Mesenchymal stem cell (in vitro differentiated cells and primary cell): ENCODE data around the gene SRGAP2B.
"Not testable (repeated sequence)": the region's sequence is repeated elsewhere in the genome, so short reads cannot be mapped to it uniquely, and the experiment has no call there.

Source experiments
- DNase-seq: peaks from one replicate; pipeline ENCODE4 v3.0.0-alpha.2; 2013
- H2AFZ ChIP-seq: one replicate; pipeline ENCODE4 v1.6.1; 2013; ENCODE audit warnings: low read depth, mild to moderate bottlenecking, control low read depth, inconsistent platforms, low read length, moderate library complexity
- H2AK5ac ChIP-seq: 2 replicates; pipeline ENCODE4 v1.6.1; 2013; ENCODE audit warnings: low read length, moderate library complexity, mild to moderate bottlenecking, inconsistent platforms; ENCODE audit not compliant: severe bottlenecking
- H2BK120ac ChIP-seq: one replicate; pipeline ENCODE4 v1.6.1; 2013; ENCODE audit warnings: low read depth, mild to moderate bottlenecking, inconsistent platforms, low read length, moderate library complexity
- H2BK12ac ChIP-seq, 2 experiments: one replicate each; pipeline ENCODE4 v1.6.1; 2013; ENCODE audit warnings: inconsistent platforms in 2 of 2, low read length in 2 of 2, mild to moderate bottlenecking in 2 of 2, moderate library complexity in 2 of 2, control low read depth in 1 of 2
- H2BK15ac ChIP-seq: one replicate; pipeline ENCODE4 v1.6.1; 2013; ENCODE audit warnings: mild to moderate bottlenecking, low read depth, inconsistent platforms; ENCODE audit not compliant: poor library complexity, severe bottlenecking
- H2BK5ac ChIP-seq: 2 replicates; pipeline ENCODE4 v1.6.1; 2013; ENCODE audit warnings: low read depth, mild to moderate bottlenecking, low read length, control low read depth, inconsistent platforms; ENCODE audit not compliant: poor library complexity, severe bottlenecking
- H3K14ac ChIP-seq, 2 experiments: one replicate each; pipeline ENCODE4 v1.6.1; 2013; ENCODE audit warnings: inconsistent platforms in 2 of 2, low read length in 2 of 2, control low read depth in 1 of 2, mild to moderate bottlenecking in 1 of 2, moderate library complexity in 1 of 2
- H3K18ac ChIP-seq, 2 experiments: one replicate each; pipeline ENCODE4 v1.6.1; 2013; ENCODE audit warnings: inconsistent platforms in 2 of 2, low read length in 2 of 2, control low read depth in 1 of 2, low read depth in 1 of 2, mild to moderate bottlenecking in 1 of 2
- H3K23ac ChIP-seq, 2 experiments: one replicate each; pipeline ENCODE4 v1.6.1; 2013; ENCODE audit warnings: inconsistent platforms in 2 of 2, low read length in 2 of 2, mild to moderate bottlenecking in 2 of 2, moderate library complexity in 2 of 2, control low read depth in 1 of 2
- H3K27ac ChIP-seq: 2 replicates; pipeline ENCODE4 v1.5.1; 2013; ENCODE audit warnings: mild to moderate bottlenecking, moderate library complexity, low read length, control low read depth, inconsistent platforms; ENCODE audit not compliant: poor library complexity, severe bottlenecking
- H3K27me3 ChIP-seq, 2 experiments: 2 replicates each; pipeline versions ENCODE4 v1.6.1 to v1.7.0; 2013; ENCODE audit warnings: low read length in 2 of 2, mild to moderate bottlenecking in 2 of 2, moderate library complexity in 2 of 2, control low read depth in 1 of 2, inconsistent platforms in 1 of 2; ENCODE audit not compliant: control insufficient read depth in 1 of 2, insufficient read depth in 1 of 2
- H3K36me3 ChIP-seq, 2 experiments: 2 replicates each; pipeline versions ENCODE4 v1.6.1 to v1.7.0; 2013; ENCODE audit warnings: low read length in 2 of 2, control low read depth in 1 of 2, inconsistent platforms in 1 of 2, low read depth in 1 of 2, mild to moderate bottlenecking in 1 of 2; ENCODE audit not compliant: insufficient read depth in 2 of 2, control insufficient read depth in 1 of 2
- H3K4ac ChIP-seq, 2 experiments: one replicate each; pipeline ENCODE4 v1.6.1; 2013; ENCODE audit warnings: inconsistent platforms in 2 of 2, low read length in 2 of 2, mild to moderate bottlenecking in 2 of 2, moderate library complexity in 2 of 2, control low read depth in 1 of 2, low read depth in 1 of 2
- H3K4me1 ChIP-seq: 2 replicates; pipeline ENCODE4 v1.6.1; 2013; ENCODE audit warnings: low read depth, low read length, control low read depth; ENCODE audit not compliant: control insufficient read depth, insufficient read depth
- H3K4me2 ChIP-seq: 2 replicates; pipeline ENCODE4 v1.6.1; 2013; ENCODE audit warnings: low read length, mild to moderate bottlenecking, inconsistent platforms; ENCODE audit not compliant: poor library complexity, severe bottlenecking
- H3K4me3 ChIP-seq, 2 experiments: 2 replicates each; pipeline versions ENCODE4 v1.5.1 to v1.7.0; 2013; ENCODE audit warnings: low read length in 2 of 2, mild to moderate bottlenecking in 2 of 2, control low read depth in 1 of 2, low read depth in 1 of 2; ENCODE audit not compliant: insufficient read depth in 1 of 2
- H3K79me1 ChIP-seq: replicated peaks from 2 replicates; pipeline ENCODE4 v1.6.1; 2013; ENCODE audit warnings: mild to moderate bottlenecking, control low read depth, low read length, inconsistent platforms; ENCODE audit not compliant: poor library complexity, severe bottlenecking
- H3K9ac ChIP-seq: 2 replicates; pipeline ENCODE4 v1.7.0; 2013; ENCODE audit warnings: mild to moderate bottlenecking, low read length, moderate library complexity
- H3K9me3 ChIP-seq: 2 replicates; pipeline ENCODE4 v1.7.0; 2013; ENCODE audit warnings: mild to moderate bottlenecking, low read length; ENCODE audit not compliant: control insufficient read depth
- H4K8ac ChIP-seq: one replicate; pipeline ENCODE4 v1.6.1; 2013; ENCODE audit warnings: inconsistent platforms, mild to moderate bottlenecking, low read length, moderate library complexity
- H4K91ac ChIP-seq: one replicate; pipeline ENCODE4 v1.6.1; 2013; ENCODE audit warnings: mild to moderate bottlenecking, low read length, inconsistent platforms
- WGBS: methylation state at CpG from one replicate; pipeline ENCODE4 v1.1.7; 2013; ENCODE audit warnings: mixed read lengths; 5-methylcytosine and 5-hydroxymethylcytosine counted together

Gene SRGAP2B

DNA sequence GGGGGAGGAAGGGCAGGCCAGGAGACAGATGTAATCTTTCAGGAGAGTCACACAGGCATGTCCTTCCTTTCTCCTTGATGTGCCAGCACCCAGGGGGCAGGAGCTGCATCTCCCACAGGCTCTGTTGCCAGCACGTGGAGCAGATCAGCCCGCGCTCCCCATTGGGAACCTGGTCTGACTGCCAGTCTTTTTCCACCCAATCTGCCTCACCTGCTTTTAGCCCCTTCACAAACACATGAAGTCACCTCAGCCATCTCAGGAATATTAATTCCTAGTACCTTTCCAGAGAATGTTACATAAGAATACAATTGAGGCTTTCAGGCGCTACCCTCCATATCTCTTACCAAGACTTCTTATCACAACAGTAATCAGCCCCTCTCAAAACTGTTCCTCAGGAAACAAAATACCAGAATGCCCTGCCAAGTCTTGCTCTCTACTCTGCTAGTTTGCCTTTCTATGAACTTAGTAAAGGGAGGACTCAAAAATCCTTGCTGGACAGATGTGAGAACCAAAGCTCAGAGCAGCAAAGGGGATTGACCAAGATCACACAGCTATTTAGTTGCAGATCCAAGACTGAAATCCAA lies 94.3 kb downstream of the SRGAP2B start:
- no CpG with 5 or more reads among the region's 4 CpGs for WGBS
- not testable (repeated sequence) for H3K27ac ChIP-seq, H4K8ac ChIP-seq

DNA sequence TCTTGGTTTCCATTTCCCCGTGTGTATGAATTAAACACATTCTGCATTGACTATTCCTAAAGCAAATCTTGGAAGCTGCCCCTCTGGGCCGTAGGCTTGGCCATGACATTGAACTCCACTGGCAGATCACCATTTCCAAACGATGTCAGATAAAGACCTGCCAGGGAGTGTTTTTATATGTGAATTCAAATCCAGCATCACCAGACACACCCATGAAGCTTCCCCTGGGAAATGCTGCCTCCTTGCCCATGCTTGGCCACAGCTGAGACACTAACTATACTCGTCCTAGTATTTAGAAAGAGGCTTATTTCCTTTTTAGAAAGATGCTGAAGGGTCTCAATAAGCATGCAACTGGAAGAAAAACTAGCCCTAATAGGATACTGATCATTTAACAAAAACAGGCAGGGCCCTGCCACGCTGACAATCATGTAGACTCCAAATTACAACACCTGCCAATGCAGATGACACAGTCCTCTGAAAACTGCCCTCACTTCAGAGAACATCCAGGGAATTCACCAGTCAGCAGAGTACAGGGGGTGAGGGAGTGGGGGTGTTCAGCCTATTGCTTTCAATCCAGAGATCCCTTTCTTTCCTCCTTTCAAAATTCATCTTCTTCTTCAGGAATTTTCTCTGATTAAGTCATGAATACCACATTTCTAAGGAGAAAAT lies 94.9 kb downstream of the SRGAP2B start:
- H3K9me3 ChIP-seq, H2BK15ac ChIP-seq, H2AFZ ChIP-seq, H3K4ac ChIP-seq, H3K14ac ChIP-seq, H3K27me3 ChIP-seq, H4K91ac ChIP-seq, H3K79me1 ChIP-seq, H2BK120ac ChIP-seq, H3K4me2 ChIP-seq, H3K4me3 ChIP-seq, H3K23ac ChIP-seq, H4K8ac ChIP-seq, H2AK5ac ChIP-seq, H3K27ac ChIP-seq, H2BK5ac ChIP-seq, H2BK12ac ChIP-seq, H3K9ac ChIP-seq, H3K36me3 ChIP-seq, H3K4me1 ChIP-seq, DNase-seq, H3K18ac ChIP-seq: not testable (repeated sequence)
- WGBS = no CpG with 5 or more reads among the region's 5 CpGs

More for the DNA sequence above, 94.3 kb downstream of the SRGAP2B start:
- H3K27me3 ChIP-seq, H3K9me3 ChIP-seq, H3K79me1 ChIP-seq, H3K36me3 ChIP-seq, H3K23ac ChIP-seq, H3K4me3 ChIP-seq, H2AK5ac ChIP-seq, H2AFZ ChIP-seq, H4K91ac ChIP-seq, H3K9ac ChIP-seq, H3K18ac ChIP-seq, H3K4me2 ChIP-seq, H2BK15ac ChIP-seq, H2BK5ac ChIP-seq, H3K4ac ChIP-seq, H2BK120ac ChIP-seq, H2BK12ac ChIP-seq, H3K4me1 ChIP-seq, DNase-seq, H3K14ac ChIP-seq: not testable (repeated sequence)

DNA sequence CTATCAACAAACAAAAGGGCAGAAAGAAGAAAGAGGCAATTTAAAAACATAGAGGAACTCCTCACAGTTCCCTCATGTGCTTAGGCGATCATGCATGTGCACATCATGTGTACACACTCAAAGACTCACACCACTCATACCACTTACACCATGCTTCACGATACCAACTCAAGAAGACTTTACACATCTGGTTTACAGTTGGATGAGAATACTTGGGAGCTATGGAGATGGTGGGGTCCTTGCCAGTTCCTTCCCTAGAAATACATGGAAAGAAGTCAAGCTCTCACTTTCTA lies 96.2 kb downstream of the SRGAP2B start:
- not testable (repeated sequence) for H3K79me1 ChIP-seq, DNase-seq, H2BK120ac ChIP-seq, H2BK5ac ChIP-seq, H2BK12ac ChIP-seq, H3K23ac ChIP-seq, H3K9me3 ChIP-seq, H3K36me3 ChIP-seq, H2AK5ac ChIP-seq, H3K4me2 ChIP-seq, H2AFZ ChIP-seq, H3K27me3 ChIP-seq, H3K18ac ChIP-seq, H4K91ac ChIP-seq, H4K8ac ChIP-seq, H3K9ac ChIP-seq, H3K4ac ChIP-seq, H3K4me3 ChIP-seq, H2BK15ac ChIP-seq, H3K27ac ChIP-seq, H3K4me1 ChIP-seq, H3K14ac ChIP-seq
- WGBS = no CpG with 5 or more reads among the region's 2 CpGs

DNA sequence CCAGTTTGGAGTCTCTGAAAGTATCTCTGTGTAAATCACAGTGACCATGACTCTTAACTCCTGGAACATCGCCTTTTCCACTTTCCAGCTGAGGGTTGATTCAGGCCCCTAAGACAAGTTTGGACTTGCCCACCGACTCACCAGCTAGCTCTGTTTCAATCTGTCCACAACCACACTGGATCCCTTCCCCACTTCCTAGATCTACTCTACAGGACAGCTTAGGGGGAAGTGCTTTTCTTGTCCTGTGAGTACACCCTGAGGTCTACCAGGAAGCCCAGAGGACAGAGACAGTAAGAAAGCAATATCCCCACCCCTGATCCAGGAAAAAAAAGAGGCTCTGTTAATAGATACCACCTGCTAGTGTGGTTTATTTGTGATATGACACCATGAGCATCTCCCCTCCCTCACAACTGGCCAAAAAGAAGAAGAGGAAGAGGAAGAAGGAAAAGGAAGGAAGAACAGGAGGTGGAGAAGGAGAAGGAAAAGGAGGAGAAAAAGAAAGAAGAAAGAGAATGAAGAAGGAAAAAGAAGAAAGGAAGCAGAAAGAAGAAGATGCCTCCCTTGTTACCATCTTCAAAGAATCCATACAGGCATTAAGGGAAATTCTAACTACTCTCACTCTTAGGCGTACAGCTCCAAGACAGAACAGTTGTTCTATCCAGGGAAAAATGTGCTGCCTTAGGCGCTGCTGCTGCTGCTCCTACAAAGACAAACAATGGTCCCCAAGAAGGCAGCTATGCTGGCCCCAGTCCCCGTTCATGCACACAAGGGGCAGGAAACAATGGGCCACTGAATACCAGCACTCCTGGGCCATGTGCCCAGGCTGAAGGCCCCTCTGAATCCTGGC lies 96.8 kb downstream of the SRGAP2B start:
- not testable (repeated sequence) for H3K18ac ChIP-seq, H3K23ac ChIP-seq, H3K4me2 ChIP-seq, H3K27me3 ChIP-seq, H3K9ac ChIP-seq, H2AFZ ChIP-seq, H4K8ac ChIP-seq, H3K14ac ChIP-seq, DNase-seq, H2BK12ac ChIP-seq, H4K91ac ChIP-seq, H2AK5ac ChIP-seq, H2BK15ac ChIP-seq, H3K36me3 ChIP-seq, H2BK5ac ChIP-seq, H2BK120ac ChIP-seq, H3K27ac ChIP-seq, H3K4me3 ChIP-seq, H3K4ac ChIP-seq, H3K9me3 ChIP-seq, H3K4me1 ChIP-seq, H3K79me1 ChIP-seq
- 96% methylated on average over 2 of the region's 5 CpGs for WGBS
